Measurements from ENCODE around the gene ADNP. TPM values are rescaled to one million over a fixed set of nuclear protein-coding genes. Genes with fewer than 3 reads are reported as not detected.
A peak's percentile ranks its signal among the peaks of the same experiment; 100 is the strongest.

The ADNP gene
- total and polyA plus RNA-seq, 2 of the 4 experiments (the other 2 are of a cell fraction), result 23.3 to 24.8 TPM

- TF ChIP-seq MAFK (IDR thresholded peaks at IDR 0.05; ENCODE audit: low read depth, low read length), result no peak
- TF ChIP-seq FOS (IDR thresholded peaks at IDR 0.05; ENCODE audit: low read depth, low read length), result no peak
Measured at GRCh38 chr20:50855498-50856474, 75.5 kb downstream of the ADNP start (continued).

- Histone ChIP-seq H4K8ac (ENCODE audit: low read depth in 2 of 2, low read length in 2 of 2) (no peak overlapping the region), H2AK5ac (ENCODE audit: low read depth, low read length) (no peak overlapping the region), H3K9me1 (ENCODE audit: insufficient read depth, low read length) (0 out of 2 replicates have a peak, but pooled peaks cover 3% of the 10 kb centered on the region), H3K4me3 (ENCODE audit: insufficient read depth, low read depth, low read length) (no peak overlapping the region), H3K79me1 (ENCODE audit: low read depth in 1 of 2, low read length in 2 of 2) (peaks cover 0 to 5% of the 10 kb centered on the region in 2 experiments; a peak in 2 of 4 replicates), H3K36me3 (ENCODE audit: control insufficient read depth, insufficient read depth, low read length) (no peaks in the 10 kb centered on the region), H2AK9ac (replicated peaks; ENCODE audit: low read depth, low read length, poor library complexity) (peak overlapping the region; percentile 65), H3K18ac (ENCODE audit: low read depth, low read length) (no peak overlapping the region), H3K4me2 (ENCODE audit: low read depth, low read length) (no peak overlapping the region), H2AFZ (replicated peaks; ENCODE audit: low read length, poor library complexity) (no peak overlapping the region), H3K4ac (ENCODE audit: low read depth, low read length) (no peak overlapping the region), H3K9me3 (ENCODE audit: control insufficient read depth, insufficient read depth, low read length) (no peaks in the 10 kb centered on the region), H3K9ac (ENCODE audit: low read depth, low read length) (no peak overlapping the region), H2BK120ac (ENCODE audit: low read depth, low read length) (no peak overlapping the region), H2BK5ac (ENCODE audit: low read depth, low read length, poor library complexity, severe bottlenecking) (no peak overlapping the region), H3K14ac (replicated peaks; ENCODE audit: low read depth, low read length) (no peak overlapping the region), H2BK15ac (ENCODE audit: low read depth, low read length) (no peak overlapping the region), H3K56ac (ENCODE audit: extremely low read depth, insufficient read depth, low read length) (no peak overlapping the region), H3K4me1 (ENCODE audit: control insufficient read depth, insufficient read depth, low read length) (peaks cover 5% of the 10 kb centered on the region; the same call in 1 of the 2 replicates), H3K23ac (ENCODE audit: low read depth, low read length) (no peak overlapping the region), H3K27me3 (ENCODE audit: control insufficient read depth, insufficient read depth, low read length) (no peaks in the 10 kb centered on the region), H3K27ac (ENCODE audit: insufficient read depth, low read length) (no peak overlapping the region), H4K5ac (ENCODE audit: low read depth, low read length) (no peak overlapping the region), H2BK20ac (ENCODE audit: low read depth, low read length) (no peak overlapping the region), H4K20me1 (ENCODE audit: insufficient read depth, low read length) (0 out of 2 replicates have a peak, but pooled peaks cover 5% of the 10 kb centered on the region), H4K91ac (ENCODE audit: insufficient read depth, low read depth, low read length) (no peak overlapping the region)
- in situ Hi-C loops (cut with MboI; ENCODE audit: low sequenced_read_pairs) (no loop called here), intact Hi-C loops (cut with micrococcal nuclease) (no loop called here), dilution Hi-C loops (cut with HindIII; ENCODE audit: low sequenced_read_pairs, unreplicated experiment) (no loop called here)
- no TSS peak for BruUV-seq (replicated peaks)
- no peak for ATAC-seq (ENCODE audit: low read depth)
- ChIA-PET POLR2A (ENCODE audit: unreplicated experiment) (no interaction called here), CTCF (no interaction called here)
- no peak for DNase-seq
- 73% methylated on average over 10 of the region's 18 CpGs; no CpG with 5 or more reads in 1 of the 2 experiments for WGBS, 2 experiments (ENCODE audit: extremely low coverage in 2 of 2, insufficient read length in 1 of 2)
- TF ChIP-seq MAZ (IDR thresholded peaks at IDR 0.05; ENCODE audit: borderline replicate concordance, low read depth, low read length) (no peak), USF2 (IDR thresholded peaks at IDR 0.05; ENCODE audit: low read depth, low read length) (no peak), BHLHE40 (IDR thresholded peaks at IDR 0.05; ENCODE audit: low read depth, low read length) (no peak), ELK1 (IDR thresholded peaks at IDR 0.05; ENCODE audit: borderline replicate concordance, low read depth, low read length) (no peak), RFX5 (IDR thresholded peaks at IDR 0.05; ENCODE audit: low read depth, low read length) (no peak), POLR2A (IDR thresholded peaks at IDR 0.05; ENCODE audit: low read depth, low read length) (no peak), NFE2L2 (IDR thresholded peaks at IDR 0.05; ENCODE audit: low read depth, low read length) (no peak), MXI1 (IDR thresholded peaks at IDR 0.05; ENCODE audit: borderline replicate concordance, low read depth, low read length) (no peak), MAFK (IDR thresholded peaks at IDR 0.05; ENCODE audit: low read depth, low read length) (no peak), CHD1 (IDR thresholded peaks at IDR 0.05; ENCODE audit: low read depth, low read length) (no peak)
Measured at GRCh38 chr20:50854506-50855249, 76.6 kb downstream of the ADNP start.

Data from IMR-90 (cell line).